Measurements from ENCODE around the gene EBI3. TPM values are rescaled to one million over a fixed set of nuclear protein-coding genes. Genes with fewer than 3 reads are reported as not detected.

Gene EBI3
- total and polyA plus RNA-seq, 10 donors, result 15.0 to 60.6 (median 34.2) TPM

GRCh38 chr19:4277191-4277696 is 47.9 kb downstream of the EBI3 start:
- Histone ChIP-seq H3K27me3 (replicated peaks in 1 of 7) (peaks cover 14 to 54% (median 45%) of the 10 kb centered on the region in 7 donors), H3K4me3 (no peak overlapping the region), H3K4me1 (peaks cover 11 to 24% (median 16%) of the 10 kb centered on the region in 6 donors), H3K36me3 (peaks cover 0 to 11% (median 3%) of the 10 kb centered on the region in 6 donors), H3K27ac (no peak overlapping the region), H3K9me3 (peaks cover 0 to 2% (median 0%) of the 10 kb centered on the region in 8 donors)
- no peak for DNase-seq
- WGBS, 5 donors, result 52 to 73% (median 61%) methylated on average over 16 of the region's 16 CpGs
- intact Hi-C loops (cut with DNase I; ENCODE audit: low total_unique reads), result no loop called here
- TF ChIP-seq POLR2AphosphoS5 (IDR thresholded peaks at IDR 0.05), result no peak
- TF ChIP-seq CTCF (IDR thresholded peaks at IDR 0.05 in 8 of 11, conservative IDR thresholded peaks at IDR 0.05 in 3 of 11), result no peak

- 4 to 20% (median 12%) methylated on average over 4 of the region's 4 CpGs for WGBS, 5 donors
- no peak overlapping the region for H3K4me3 ChIP-seq
- no peaks in the 10 kb centered on the region for H3K9me3 ChIP-seq
- peaks cover 0 to 5% (median 0%) of the 10 kb centered on the region in 6 donors for H3K36me3 ChIP-seq
- no peak for DNase-seq
- TF ChIP-seq CTCF (IDR thresholded peaks at IDR 0.05 in 8 of 11, conservative IDR thresholded peaks at IDR 0.05 in 3 of 11), result no peak
- no peak for TF ChIP-seq POLR2AphosphoS5 (IDR thresholded peaks at IDR 0.05)
- TF ChIP-seq POLR2A (IDR thresholded peaks at IDR 0.05), result no peak
- H3K27me3 ChIP-seq (replicated peaks in 1 of 7), result peaks cover 14 to 62% (median 52%) of the 10 kb centered on the region in 7 donors
- H3K4me1 ChIP-seq, result peaks cover 11 to 24% (median 16%) of the 10 kb centered on the region in 6 donors
- intact Hi-C loops (cut with DNase I; ENCODE audit: low total_unique reads), result no loop called here
- no peak overlapping the region for H3K27ac ChIP-seq
Observed at GRCh38 chr19:4278010-4278409, 48.7 kb downstream of the EBI3 start.

- H3K4me1 ChIP-seq, result peaks cover 11 to 24% (median 16%) of the 10 kb centered on the region in 6 donors
- DNase-seq, result no peak
- WGBS, 5 donors, result 1 to 4% (median 2%) methylated on average over 36 to 40 of the region's 44 CpGs
- intact Hi-C loops (cut with DNase I; ENCODE audit: low total_unique reads), result no loop called here
- no peaks in the 10 kb centered on the region for H3K9me3 ChIP-seq
- peak within 1 kb of the TSS in 7 of 8 donors; percentile 4 to 49 (median 21) for H3K4me3 ChIP-seq
- H3K27me3 ChIP-seq (replicated peaks in 1 of 7), result peaks cover 14 to 67% (median 54%) of the 10 kb centered on the region in 7 donors
- H3K27ac ChIP-seq, result no peak within 1 kb of the TSS
- H3K36me3 ChIP-seq, result no peaks in the 10 kb centered on the region
- TF ChIP-seq POLR2AphosphoS5 (IDR thresholded peaks at IDR 0.05) (no peak), CTCF (IDR thresholded peaks at IDR 0.05 in 8 of 11, conservative IDR thresholded peaks at IDR 0.05 in 3 of 11) (no peak), POLR2A (IDR thresholded peaks at IDR 0.05) (no peak)
Observed at GRCh38 chr19:4278419-4279266, 49.3 kb downstream of the EBI3 start, which contains the start of gene SHD. Gene SHD (plus strand): TSS chr19:4279266. CDS start chr19:4280064, 798 bp downstream.

GRCh38 chr19:4279267-4279529 is 49.9 kb downstream of the EBI3 start:
- Histone ChIP-seq H3K9me3 (no peaks in the 10 kb centered on the region), H3K27ac (no peak overlapping the region), H3K27me3 (replicated peaks in 1 of 7) (peaks cover 14 to 72% (median 54%) of the 10 kb centered on the region in 7 donors), H3K4me3 (peak overlapping the region in 6 of 8 donors; percentile 4 to 49 (median 22)), H3K36me3 (no peaks in the 10 kb centered on the region), H3K4me1 (peaks cover 11 to 24% (median 16%) of the 10 kb centered on the region in 6 donors)
- 1 to 3% (median 2%) methylated on average over 16 to 29 of the region's 30 CpGs for WGBS, 5 donors
- intact Hi-C loops (cut with DNase I; ENCODE audit: low total_unique reads), result no loop called here
- TF ChIP-seq CTCF (IDR thresholded peaks at IDR 0.05 in 8 of 11, conservative IDR thresholded peaks at IDR 0.05 in 3 of 11) (no peak), POLR2AphosphoS5 (IDR thresholded peaks at IDR 0.05) (no peak), POLR2A (IDR thresholded peaks at IDR 0.05) (no peak)
- no peak for DNase-seq

All from spleen (tissue), 11 donors.